Stimulated activated CD8-positive, alpha-beta memory T cell treated with anti-CD3 and anti-CD28 coated beads, Interleukin-12 subunit alpha, Interleukin-12 subunit beta, amount 100 ng/mL, for 4 hours (primary cell): Measurements from ENCODE around the gene EIF1AY.
"Not testable (repeated sequence)": the region's sequence is repeated elsewhere in the genome, so short reads cannot be mapped to it uniquely, and the experiment has no call there.

Experiments
- DNase-seq: peaks from one replicate; pipeline ENCODE4 v3.0.0-alpha.2; 2020; ENCODE audit warnings: low read depth

EIF1AY gene, protein sequence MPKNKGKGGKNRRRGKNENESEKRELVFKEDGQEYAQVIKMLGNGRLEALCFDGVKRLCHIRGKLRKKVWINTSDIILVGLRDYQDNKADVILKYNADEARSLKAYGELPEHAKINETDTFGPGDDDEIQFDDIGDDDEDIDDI

DNA sequence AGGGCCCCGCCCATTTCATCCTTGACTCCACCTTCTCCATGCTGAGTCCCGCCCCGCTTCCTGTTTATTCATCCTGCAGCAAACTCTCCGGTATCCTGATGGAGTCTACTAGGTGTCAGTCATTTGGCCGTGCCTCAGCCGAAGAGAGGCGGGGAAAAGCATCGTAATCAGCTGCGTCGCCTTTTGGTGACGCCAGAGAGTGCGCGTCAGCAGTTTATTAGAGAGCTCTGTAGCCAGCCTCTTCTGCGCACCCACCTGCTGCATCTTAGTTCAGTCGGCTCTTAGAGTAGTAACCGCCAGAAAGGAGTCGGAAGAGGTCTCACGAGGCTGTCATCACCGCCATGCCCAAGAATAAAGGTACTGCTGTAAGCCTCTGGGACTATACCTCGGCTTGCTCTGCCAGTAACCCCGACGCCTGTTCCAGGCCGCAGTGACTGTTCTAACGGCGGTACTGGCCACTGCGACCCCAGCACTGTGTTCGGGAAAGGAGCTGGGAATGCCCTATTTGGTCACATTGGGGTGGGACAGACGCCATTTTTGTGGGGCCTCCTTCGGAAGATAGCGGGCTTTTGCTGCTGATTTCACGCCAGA lies at the start of gene EIF1AY:
TSS of gene EIF1AY (plus strand) at position 246 of the 591 bp plus-strand sequence. CDS start at position 342, 96 bp downstream.
- no peak for DNase-seq

DNA sequence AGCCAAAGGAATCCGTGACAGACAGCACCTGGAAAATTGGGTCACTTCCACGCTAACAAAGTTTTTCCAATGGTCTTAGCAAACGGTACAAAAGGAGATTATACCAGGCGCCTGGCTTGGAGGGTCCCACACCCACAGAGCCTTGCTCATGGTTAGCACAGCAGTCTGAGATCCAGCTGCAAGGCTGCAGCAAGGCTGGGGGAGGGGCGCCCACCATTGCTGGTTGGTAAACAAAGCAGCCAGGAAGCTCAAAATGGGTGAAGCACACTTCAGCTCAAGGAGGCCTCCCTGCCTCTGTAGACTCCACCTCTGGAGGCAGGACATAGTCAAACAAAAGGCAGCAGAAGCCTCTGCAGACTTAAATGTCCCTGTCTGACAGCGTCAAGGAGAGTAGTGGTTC lies 47.1 kb upstream of the EIF1AY start:
- no peak for DNase-seq

DNA sequence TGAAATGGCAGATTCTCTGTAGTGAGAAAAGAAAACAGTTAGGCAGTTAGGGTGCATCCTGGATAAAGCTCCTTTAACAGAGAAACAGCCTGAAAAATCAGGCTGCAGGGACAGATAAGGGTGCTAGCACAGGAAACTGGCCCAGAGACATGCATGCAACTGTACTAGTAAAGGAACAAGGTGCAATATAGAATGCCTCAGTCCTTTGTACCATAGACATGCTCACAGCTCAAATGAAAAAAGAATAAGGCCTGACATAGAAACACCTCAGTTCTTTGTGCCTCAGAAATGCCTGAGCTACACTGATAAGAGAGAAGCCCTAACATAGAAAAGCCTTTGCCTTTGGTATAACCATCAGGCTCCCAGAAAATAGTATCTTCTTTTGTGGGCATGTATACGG lies 37.4 kb upstream of the EIF1AY start:
- no peak for DNase-seq

DNA sequence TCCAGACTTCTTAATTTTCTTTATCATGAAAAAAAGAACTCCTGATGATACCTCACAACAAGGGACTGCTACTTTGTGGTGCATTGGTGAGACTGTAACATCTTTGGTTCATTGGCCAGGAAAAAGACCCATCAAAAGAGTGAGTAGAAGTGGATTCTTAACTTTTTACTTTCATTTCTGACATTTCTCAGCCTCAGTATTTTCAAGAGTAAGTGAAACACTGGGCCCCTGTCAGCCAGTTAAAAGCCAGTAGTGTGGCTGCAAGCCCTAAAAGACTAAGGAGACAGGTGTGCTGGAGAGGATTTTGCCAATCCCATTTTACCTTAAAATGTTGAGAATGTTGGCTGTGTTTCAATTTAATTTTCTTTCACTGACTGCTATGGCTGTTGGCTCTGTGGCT lies 36.6 kb upstream of the EIF1AY start:
- no peak for DNase-seq

DNA sequence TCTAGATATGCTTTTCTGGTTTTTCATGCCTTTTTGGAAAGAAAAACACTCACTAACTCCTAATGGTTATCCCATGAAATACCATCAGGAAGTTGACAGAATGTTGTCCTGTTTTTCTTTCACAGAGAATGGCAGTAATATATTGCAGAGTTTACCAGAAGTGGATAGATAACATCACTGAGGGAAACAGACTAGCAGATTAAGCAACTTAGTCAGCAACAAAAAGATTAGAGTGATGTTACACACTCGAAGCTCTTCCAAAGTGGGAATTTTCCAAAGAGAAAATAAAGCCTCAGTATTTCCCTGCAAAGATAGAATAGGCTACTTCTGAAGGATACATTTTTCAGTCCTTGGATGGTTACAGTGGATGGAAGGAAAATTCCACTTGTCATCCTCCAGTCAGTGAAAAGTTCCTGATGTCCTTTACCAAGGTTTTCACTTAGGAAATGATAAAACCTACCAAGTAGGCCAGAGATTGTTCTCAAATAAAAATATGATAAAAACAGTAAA lies 31.1 kb upstream of the EIF1AY start:
- no peak for DNase-seq

DNA sequence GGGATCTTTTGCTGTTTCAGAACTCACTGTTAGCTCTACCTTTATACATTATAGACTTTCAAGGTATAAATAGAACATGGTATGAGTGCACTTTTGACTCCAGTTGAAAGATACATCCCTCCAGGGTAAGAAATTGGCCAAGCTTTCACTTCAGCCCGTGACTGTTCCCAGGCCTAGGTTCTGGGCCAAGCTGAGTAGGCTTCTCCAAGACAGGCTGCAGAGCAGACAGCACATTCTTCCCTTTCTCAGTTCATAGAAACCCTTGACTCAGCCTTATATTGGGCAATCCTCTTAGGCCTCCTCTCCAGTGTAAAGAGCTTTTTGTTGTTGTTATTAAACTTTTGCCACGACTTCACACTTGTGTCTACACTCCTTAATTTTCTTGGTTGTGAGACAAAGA lies 29.5 kb upstream of the EIF1AY start:
- DNase-seq = no peak

DNA sequence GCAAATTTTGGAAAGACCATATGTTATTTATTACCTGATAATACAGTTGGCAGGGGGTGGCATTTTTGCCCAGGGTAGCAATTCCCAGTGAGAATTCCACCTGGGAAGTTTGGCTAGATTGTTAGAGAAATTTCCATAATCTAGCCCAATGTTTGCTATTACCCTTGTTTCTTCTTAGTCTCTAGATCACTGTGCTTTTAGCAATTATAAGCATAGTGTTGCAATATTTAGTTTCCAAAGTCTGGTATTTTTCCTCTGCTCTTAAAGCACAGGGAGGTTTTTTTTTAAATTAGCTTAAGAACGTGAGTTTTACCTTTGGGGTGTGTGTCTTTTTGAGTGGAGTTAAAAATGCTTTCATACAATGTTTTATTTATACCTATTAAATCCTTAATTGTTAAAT lies 26.3 kb upstream of the EIF1AY start:
- DNase-seq = no peak

DNA sequence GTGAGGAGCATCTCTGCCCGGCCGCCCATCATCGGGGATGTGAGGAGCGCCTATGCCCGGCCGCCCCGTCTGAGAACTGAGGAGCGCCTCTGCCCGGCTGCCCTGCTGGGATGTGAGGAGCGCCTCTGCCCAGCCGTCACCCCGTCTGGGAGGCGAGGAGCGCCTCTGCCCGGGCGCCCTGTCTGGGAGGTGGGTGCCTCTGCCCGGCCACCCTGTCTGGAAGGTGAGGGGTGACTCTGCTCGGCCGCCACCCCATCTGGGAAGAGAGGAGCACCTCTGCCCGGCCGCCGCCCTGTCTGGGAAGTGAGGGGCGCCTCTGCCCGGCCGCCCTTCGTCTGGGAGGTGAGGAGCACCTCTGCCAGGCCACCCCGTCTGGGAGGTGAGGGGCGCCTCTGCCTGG lies 23.7 kb upstream of the EIF1AY start:
- DNase-seq = no peak

DNA sequence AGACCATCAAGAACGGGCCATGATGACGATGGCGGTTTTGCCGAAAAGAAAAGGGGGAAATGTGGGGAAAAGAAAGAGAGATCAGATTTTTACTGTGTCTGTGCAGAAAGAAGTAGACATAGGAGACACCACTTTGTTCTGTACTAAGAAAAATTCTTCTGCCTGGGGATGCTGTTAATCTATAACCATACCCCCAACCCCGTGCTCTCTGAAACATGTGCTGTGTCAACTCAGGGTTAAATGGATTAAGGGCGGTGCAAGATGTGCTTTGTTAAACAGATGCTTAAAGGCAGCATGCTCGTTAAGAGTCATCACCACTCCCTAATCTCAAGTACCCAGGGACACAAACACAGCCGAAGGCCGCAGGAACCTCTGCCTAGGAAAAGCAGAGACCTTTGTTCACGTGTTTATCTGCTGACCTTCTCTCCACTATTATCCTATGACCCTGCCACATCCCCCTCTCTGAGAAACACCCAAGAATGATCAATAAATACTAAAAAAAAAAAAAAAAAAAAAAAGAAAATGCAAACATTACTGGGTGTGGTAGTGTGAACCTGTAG lies 22.7 kb upstream of the EIF1AY start:
- not testable (repeated sequence) for DNase-seq

DNA sequence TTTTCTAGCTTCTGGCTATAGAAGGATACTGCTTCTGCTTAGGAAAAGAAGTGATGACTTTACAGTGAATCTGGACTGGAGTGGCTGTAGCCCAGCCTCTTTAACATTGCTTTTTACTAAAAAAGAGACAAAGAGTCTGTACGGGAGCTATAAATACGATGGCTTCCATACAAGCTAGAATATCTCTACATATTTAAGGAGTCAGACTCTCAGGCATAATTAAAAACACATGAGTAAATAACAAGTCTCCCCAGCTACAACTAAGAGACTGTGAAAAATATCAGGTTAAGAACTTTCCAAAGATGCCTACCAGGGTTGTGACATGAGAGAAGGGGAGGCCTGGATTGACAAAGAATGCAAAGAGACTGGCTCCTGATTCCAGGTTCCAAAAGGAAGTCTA lies 19.8 kb upstream of the EIF1AY start:
- no peak for DNase-seq

DNA sequence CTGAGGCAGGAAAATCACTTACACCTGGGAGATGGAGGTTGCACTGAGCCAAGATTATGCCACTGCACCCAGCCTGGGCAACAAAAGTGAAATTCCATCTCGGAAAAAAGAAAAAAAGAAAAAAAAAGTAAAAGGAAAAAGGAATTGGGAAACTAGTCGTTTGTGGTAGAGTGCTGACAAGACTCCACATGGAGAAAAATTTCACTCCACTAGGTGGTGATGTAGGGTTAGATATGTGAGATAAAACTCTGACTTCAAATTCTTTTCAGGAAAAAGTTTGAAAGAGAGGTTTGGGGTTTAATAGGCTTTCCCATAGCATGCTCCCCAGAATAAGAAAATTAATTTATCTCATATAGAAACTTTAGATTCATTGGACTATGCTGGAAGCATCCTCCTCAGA lies 16.9 kb upstream of the EIF1AY start:
- no peak for DNase-seq

DNA sequence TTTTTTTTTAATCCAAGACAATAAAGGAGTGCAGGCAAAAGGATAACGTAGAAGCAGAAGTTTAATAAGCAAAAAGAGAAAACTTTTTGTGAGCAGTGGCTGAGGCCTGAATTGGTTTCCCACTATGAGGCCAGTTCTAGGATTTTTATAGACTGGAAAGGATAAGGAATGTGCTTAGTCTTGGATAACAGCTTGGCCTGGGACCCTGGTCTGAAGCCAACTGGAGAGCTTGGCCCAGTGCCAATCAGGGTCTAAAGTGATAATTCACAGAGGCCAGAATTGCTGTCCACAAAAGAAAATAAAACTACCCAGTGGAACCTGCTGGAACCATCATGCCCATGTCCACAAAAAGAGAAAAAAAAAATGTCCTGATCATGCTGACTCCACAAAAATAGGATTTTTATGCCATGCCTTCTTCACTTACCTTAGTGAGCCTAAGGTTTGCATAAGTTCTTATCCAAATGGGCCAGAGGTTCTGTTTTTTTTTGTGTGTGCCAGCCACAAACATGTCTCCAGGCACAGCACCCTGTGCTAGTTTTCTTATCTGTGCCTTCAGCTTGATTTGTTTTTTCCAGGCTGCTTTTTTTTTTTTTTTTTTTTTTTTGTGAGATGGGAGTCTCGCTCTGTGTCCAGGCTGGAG lies 15.6 kb upstream of the EIF1AY start:
- DNase-seq = no peak

DNA sequence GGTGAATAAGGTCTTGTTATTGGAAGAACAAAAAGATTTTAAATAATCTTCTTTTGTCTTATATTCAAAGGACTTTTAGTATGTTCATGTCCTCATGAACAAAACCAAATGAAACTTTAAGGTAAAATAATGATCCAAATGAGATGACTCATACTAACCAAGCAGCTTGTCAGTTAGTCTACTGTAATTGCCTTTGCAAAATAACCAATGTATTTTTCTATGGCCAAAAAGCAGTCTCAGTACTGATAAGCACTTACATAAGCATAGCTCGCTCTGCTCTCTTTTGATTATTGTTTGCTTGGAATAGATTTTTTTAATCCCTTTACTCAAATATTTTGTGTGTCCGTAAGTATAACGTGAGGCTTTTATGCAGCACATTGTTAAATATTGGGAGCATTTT lies 4.3 kb upstream of the EIF1AY start:
- DNase-seq = no peak

DNA sequence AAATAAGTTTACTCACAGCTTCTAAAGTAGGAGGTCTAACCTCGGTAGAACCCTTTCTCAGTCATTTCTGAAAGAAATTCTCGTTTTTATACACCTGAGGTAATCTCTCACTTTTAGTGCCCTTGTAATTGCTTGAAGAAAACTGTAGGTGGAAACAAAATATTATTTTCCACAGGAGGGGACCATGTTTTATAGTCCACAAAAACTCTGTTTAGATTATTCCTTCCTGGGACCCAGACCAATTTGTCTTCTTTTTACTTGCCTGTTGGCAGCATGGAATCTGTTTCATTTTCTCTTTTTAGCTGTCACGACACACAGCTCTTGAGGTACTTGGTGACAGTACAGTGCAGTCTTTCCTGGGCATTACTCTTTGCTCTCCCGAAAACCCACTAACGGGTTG lies 930 bp downstream of the EIF1AY start:
- no peak for DNase-seq

DNA sequence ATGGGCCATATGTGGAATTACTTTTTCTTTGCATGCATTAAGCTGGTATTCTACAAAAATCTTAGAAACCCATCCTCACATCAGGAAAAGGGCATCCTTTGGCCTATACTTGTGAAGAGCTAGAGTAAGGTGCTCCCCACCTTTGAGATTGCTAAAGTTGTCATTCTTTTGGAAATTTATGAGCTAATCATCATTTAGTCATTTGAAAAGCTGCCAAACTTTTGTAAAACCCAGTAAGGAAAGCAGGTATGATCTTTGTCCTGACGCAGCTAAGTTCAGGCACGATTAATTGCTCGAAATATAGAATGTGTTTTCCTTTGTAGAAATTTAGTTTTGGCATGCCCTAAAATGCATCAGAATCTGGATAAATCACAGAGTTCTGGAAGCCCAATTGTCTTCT lies 2.6 kb downstream of the EIF1AY start:
- DNase-seq = no peak

DNA sequence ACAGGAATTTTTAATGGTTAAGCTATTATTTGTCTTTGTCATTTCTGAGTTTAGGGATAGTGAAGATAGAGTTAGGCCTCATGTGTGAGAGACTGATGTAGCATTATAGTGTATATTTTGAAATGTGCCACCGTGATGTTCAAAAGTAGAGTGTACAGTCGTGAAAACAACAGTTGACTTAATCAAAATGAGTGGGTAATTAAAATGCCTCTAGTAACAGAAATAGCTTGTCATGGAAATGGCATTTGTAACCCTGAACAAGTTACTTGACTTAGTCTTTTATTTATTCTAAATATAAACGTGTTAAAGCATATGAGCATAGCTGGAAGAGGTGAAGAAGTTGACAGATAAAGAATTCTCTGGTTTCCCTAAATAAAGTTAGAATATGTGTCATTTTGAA lies 6.1 kb downstream of the EIF1AY start:
- DNase-seq = no peak

DNA sequence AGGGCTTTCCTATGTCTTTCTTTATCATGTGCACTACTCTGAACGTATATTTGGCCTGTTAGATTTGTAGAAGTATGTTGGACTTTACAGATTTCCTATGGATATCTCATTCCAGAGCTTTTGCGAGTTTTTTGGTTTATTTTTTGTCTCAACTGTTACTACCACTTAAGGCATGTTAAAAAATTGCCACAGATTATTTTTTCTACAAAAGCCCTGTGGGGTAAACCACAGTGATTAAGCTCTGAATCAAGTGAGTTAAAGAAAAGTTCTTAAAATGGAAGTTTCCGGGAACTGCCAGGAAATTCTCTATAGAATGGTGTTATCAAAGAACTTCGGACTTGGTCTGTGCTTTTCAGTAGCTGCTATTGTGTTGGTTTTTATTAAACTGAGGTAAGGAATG lies 10.6 kb downstream of the EIF1AY start:
- no peak for DNase-seq
